HG03469 (cell line): ENCODE data around the gene GAB4.
"Not testable (repeated sequence)": the region's sequence is repeated elsewhere in the genome, so short reads cannot be mapped to it uniquely, and the experiment has no call there.

Experiments
- ATAC-seq: cut with Tn5 transposase; IDR thresholded peaks from one replicate; pipeline ENCODE4 v1.9.1; 2021; ENCODE audit warnings: mild to moderate bottlenecking, moderate library complexity, moderate number of reproducible peaks; ENCODE audit not compliant: unreplicated experiment

Gene GAB4, protein sequence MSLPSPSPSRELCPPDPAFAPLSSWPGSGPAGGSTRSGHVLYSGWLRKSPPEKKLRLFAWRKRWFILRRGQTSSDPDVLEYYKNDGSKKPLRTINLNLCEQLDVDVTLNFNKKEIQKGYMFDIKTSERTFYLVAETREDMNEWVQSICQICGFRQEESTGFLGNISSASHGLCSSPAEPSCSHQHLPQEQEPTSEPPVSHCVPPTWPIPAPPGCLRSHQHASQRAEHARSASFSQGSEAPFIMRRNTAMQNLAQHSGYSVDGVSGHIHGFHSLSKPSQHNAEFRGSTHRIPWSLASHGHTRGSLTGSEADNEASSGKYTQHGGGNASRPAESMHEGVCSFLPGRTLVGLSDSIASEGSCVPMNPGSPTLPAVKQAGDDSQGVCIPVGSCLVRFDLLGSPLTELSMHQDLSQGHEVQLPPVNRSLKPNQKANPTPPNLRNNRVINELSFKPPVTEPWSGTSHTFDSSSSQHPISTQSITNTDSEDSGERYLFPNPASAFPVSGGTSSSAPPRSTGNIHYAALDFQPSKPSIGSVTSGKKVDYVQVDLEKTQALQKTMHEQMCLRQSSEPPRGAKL

DNA sequence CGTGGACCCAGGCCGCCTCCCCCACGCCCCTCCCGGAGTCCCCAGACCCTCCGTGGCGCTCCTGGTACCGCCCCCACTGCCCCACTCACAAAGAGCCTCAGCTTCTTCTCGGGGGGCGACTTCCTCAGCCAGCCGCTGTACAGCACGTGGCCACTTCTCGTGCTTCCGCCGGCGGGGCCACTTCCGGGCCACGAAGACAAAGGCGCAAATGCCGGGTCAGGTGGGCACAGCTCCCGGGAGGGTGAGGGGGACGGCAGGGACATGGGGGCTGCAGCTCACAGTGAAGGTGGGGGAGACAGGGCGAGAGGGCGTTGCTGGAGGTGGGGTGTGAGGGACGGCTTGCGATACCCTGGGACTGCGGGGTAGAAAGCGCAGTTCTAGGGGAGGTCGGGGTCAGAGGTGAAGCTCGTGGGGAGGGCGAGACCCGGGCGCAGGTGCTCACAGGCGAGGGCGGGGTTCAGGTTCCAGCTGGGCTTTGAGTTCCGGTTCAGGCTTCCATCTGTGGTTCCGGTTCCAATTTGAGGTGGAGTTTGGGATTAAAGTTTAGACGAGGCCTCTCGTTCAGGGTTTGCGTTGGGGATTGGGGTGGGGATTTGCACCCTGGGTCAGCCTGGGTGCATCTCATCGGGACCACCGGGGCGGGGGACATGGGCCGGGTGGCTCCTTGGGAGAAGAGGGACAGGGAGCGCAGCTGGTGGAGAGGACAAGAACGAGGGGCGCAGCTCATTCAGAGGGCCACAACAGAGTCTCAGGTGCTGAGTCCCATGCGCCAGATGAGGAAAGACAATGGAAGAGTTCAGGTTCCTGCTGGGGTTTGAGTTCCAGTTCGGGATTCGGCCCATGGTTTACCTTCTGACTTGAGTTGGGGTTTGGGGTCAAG, at the start of gene GAB4:
TSS of gene GAB4 (minus strand) at position 371 of the 880 bp plus-strand sequence. CDS start at position 263, 108 bp downstream.
- no peak for ATAC-seq

DNA sequence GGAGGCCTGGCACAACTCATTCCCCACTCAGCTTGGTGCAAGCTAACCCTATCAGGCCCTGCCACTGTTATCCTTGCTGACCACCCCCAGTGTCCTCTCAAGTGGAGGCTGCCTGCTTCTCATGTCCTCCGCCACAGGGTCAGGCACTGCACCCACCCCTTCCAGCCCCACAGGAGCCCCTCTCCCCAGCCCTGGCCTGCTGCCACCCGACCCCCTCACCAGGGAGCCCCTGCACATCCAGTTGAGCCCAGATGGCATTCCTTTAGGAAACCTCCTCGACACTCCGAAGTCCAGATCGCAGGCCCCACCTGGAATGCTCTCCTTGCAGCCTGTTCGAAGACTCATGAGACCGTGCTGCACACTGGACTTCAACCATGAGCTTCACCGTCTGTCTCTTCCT, 48.8 kb upstream of the GAB4 start:
- ATAC-seq = no peak

DNA sequence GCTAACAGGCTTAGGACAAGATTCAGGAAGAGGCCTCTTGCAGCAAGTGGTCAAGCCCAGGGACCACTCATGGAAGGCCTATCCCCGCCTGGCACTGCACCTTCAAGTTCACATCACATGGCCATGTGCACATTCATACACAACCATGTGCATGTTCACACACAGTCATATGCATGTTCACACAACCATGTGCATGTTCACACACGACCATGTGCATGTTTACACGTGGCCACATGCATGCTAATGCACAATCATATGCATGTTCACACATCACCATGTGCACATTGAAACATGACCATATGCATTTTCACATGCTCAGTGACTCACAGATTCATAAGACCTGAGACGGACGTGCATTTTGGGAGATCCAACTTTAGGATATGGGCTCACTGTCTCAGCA, 48.0 kb upstream of the GAB4 start:
- ATAC-seq = no peak

DNA sequence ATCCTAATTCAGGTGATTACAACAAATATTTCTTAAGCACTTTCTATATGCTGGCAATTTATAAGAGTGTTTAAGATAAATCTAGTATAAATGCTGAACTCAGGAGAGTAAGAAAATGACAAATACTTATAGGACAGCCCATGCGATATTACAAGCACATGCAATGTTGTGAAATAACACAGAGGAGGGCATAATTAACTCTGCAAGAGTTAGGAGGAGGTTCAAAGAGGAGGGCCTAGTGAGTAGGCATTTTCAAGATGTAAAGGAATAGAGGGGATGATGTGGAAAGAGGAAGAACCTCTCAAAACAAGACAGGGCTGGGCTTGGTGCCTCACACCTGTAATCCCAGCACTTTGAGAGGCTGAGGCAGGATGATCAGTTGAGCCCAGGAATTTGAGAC, 39.6 kb upstream of the GAB4 start:
- ATAC-seq = no peak

DNA sequence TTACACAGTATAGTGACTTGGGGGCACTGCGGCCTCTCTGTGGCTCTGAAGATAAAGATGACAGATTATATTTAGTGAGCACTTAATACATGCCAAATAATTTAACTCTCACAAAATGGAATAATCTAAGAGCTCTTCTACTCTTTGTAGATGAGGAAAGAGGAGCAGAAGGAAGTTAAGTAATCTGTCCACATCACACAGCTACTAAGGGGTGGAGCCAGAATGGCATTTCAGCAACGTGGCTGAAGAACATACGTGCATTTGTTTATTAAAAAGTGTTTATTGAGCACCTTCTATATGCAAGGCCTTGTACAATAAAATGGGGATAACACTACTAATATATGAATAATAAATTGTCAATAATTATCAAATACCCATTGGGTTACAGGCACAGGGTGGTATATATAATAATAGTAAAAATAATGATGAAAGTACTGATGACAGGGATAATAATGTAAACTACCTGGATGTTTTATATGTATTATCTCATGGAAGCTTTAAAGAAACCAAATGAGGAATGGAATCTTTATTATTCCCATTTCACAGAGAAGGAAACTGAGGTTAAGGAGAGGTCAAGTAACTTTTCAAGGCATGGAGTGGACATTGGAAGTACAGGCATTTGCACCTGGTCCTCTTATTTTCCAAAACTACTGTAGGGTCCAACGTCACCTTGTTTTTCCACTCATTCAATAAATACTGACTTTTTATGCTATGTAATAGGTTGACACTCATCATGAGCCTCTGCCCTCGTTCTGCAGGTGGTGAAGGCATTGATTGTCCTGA, 38.7 kb upstream of the GAB4 start:
- no peak for ATAC-seq

DNA sequence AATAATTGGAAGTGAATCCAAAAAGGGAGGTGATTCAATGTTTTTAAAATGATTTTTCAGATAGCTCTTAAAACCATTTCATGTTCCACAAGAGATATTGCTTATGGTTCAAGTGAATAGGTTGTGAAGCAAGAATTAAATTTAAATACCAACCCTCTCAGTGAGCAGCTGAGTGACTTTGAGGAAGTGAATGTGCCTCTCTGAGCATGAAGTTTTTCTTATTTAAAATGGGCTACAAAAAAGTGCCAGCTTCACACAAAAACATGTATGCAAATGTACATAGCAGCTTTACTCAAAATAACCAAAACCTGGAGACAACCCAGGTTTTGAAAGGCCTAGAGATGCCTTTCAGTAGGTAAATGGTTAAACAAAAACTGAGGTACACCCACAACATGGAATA, 35.5 kb upstream of the GAB4 start:
- ATAC-seq = no peak

DNA sequence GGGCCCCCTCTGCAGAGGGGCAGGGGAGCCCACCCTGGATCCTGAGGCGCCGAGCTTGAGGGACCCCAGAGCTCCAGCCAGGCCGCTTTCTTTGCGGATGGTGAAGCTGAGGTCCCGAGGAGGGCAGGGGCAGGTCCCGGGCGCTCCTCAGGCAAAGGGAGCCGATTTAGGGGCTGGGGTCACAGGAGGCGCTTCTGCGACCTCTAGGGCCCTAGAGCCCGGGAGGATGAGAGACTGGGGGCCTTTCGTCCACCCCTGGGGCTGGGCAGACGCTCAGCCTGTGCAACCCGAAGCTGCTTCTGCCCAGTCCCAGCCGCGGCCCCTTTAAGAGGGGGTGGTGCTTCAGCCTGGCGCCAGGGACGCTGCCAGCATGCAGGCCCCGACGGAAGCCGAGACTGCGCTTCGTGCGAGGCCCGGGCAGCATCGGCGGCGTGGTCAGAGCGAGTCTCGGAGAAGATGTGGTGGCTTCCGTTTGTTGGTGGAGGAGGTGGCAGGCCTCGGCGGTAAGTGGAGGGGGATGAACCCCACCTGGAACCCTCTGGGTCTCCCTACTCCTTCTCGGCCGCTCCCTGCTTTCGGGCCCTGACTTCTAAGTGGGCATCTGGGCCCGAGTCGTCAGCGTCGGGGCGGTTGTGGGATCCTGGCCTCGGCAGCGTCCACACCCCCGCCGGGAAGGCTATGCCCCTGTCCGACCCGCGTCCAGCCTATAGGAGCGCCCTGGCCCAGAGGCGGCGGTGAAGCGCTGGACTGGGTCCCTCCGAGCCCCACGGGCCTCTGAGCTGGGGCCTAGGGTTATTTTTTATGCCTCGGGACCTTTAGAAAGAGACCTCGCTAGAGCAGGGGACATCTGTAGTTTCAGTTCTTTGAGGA, 29.1 kb upstream of the GAB4 start:
- not testable (repeated sequence) for ATAC-seq

DNA sequence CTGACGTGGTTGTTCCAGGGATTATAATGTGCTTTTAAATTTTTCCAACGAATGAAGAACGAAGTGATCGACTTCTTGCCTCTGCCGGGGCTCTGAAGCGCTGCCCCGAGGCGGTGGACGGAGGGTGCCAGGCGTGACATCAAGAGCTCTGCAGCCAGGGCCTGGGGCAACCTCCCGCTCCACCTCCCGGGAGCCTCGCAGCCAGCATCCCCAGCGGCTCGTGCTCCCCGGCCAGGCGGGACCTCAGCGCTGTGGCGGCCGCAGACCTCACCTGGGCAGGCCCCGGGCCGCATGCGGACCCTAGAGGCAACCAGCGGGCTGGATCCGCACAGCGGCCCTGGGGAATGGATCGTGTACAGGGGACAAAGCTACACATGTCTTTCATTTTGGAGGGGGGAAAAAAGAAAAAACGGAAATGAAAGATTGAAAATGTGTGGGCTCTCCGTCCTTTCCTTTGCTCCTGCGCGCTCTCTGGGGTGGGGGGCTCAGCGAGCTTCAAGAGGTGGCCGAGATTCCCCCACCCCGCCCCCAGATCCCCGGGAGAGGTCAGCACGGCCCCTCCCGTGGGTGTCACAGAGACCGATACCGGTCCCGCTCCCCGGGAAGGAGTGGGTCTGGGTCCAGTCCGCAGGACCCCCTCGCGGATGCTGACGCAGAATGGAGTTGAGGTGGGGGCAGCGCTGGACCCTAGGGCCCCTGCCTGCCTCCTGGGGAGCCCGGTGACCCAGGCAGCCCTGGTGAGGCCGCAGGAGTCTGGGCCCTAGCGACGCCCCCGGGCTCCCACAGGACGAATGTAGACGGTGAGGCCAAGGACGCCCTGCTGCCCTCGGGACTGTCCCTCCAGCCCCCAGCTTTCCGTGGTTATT, 28.2 kb upstream of the GAB4 start:
- not testable (repeated sequence) for ATAC-seq

DNA sequence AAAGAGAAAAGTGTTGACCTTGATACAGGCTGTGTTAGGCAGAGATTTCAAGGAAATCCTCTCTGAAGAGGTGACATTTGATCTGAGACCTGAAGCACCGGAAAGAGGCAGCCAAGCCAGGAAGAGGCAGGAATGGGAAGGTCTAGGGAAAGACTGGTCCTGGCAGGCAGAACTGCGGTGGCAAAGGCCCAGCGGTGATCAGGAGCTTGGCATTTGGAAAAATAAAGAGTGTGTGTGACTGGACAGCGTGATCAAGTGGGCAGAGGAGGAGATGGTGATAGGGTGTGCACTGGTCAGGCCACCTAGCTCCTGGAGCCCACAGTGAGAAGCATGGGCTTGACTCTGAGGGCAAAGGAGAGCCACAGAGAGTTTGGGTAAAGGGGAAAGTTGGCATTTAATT, 27.2 kb upstream of the GAB4 start:
- ATAC-seq = no peak

DNA sequence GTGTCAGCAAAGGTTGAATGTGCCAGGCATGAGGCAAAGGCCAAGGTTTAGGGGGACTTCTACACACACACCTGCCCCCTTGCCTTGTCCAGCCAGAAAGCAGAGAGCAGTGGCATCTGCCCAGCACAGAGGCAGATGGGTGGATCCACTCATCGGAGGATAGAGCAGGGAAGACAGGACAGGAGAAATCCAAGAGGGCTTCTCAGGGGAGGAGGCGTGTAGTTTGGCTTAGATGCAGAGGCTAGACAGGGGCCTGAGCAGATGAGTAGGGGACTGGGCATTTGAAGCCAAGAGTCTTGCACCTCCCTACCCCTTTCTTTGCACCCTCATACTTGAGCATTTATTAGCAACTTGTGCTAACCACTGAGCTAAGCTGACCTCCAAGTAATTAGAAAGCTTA, 26.5 kb upstream of the GAB4 start:
- ATAC-seq = not testable (repeated sequence)

DNA sequence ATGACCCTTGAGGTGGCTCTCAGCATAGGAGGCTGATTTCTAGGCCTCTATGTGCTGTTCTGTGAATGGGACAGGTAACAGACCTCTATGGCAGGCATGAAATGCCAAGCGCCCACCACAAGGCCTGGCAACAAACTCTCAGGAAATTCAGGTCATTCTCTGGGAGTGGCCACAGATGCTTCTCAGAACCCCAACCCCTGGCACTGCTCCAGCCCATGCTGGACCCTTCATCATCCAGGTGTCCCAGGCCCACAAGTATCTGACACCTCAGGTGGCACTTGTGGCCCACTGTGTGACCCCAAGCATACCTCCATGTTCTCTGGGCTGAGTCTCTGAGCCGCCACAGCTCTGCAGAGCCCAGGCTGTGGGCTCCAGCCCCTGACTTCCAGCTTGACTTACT, 24.3 kb upstream of the GAB4 start:
- not testable (repeated sequence) for ATAC-seq

DNA sequence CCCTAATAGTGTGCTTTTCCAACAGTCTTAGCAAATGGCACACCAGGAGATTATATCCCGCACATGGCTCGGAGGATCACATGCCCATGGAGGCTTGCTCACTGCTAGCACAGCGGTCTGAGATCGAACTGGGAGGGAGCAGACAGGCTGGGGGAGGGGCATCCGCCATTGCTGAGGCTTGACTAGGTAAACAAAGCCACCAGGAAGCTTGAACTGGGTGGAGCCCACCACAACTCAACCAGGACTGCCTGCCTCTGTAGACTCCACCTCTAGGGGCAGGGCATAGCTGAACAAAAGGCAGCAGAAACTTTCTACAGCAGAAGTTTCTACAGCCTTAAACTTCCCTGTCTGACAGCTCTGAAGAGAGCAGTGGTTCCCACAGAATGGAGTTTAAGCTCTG, 16.4 kb upstream of the GAB4 start:
- ATAC-seq = not testable (repeated sequence)

DNA sequence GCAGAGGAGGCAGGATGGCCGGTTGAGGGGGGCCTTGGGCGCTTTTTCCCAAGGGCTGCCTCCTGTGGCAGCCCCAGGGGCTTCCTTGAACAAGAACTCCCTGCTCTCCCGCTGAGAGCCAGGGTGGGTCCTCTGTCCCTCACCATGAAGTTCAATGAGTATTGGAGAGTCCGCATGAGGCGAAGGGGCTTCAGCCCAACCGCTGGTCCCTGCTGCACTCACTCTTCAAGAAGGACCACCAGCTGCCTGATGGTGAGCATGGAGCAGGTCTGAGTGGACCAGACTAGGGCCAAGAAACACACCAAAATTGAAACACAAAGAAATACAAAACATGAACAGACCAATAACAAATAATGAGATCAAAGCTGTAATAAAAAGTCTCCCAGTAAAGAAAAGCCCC, 7.5 kb upstream of the GAB4 start:
- not testable (repeated sequence) for ATAC-seq

DNA sequence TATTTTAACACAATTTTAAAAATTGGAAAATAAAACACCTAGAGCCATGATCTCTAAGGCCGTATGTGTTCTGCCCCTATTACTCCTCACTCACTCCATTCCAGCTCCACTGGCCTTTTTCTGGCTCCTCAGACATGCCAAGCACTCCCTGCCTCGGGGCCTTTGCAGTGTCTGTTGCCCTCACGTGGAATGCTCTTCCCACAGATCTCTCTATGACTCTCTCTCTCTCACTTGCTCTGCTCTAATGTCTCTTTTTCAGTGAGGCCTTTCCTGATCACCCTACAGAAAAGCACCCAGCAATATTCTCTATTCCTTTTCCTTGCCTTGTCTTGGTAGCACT, 6.0 kb upstream of the GAB4 start:
- not testable (repeated sequence) for ATAC-seq

DNA sequence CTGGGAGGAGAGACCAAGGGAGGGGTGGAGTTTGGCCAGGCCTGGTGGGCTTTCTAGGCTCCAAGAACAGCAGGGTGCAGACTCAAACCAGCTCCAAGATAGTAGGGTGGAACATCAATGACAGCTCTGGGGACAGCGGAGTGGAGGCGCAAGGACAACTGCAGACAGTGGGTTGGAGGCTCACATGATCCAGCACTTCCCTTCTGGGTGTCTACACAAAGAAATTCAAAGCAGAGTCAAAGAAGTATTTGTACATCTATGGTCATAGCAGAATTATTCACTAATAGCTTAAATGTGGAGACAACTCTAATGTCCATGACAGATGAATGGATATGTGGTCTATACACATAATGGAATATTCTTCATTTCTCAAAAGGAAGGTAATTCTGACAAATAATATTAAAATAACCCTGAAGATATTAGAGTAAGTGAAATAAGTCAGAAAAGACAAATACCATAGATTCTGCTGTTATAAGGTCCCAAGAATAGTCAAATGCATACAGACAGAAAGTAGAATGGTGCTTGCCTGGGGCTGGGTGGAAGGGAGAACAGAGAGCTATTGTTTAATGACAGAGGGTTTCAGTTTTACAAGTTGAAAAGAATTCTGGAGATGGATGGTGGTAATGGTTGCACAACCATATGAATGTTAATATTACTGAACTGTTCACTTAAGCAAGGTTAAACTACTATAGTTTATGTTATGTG, 5.5 kb upstream of the GAB4 start:
- no peak for ATAC-seq

DNA sequence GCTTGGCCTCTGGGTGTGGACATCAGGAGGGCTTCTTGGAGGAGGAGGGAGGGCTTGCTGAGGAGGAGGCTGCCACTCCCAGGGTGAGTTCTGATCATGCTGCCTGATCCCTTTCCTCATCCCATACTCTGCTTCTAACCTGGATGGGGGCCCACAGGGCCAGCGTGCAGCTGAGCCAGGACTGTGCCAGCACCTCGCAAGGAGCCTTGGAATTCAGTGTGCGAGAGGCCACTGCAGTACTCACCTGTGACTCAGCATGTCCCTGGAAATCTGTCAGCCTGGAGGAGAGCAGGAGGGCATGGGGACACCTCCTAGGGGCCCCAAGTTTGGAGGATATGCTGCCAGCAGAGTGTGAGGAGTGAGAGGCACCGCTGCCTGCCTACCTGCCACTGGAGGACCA, 4.2 kb upstream of the GAB4 start:
- no peak for ATAC-seq

DNA sequence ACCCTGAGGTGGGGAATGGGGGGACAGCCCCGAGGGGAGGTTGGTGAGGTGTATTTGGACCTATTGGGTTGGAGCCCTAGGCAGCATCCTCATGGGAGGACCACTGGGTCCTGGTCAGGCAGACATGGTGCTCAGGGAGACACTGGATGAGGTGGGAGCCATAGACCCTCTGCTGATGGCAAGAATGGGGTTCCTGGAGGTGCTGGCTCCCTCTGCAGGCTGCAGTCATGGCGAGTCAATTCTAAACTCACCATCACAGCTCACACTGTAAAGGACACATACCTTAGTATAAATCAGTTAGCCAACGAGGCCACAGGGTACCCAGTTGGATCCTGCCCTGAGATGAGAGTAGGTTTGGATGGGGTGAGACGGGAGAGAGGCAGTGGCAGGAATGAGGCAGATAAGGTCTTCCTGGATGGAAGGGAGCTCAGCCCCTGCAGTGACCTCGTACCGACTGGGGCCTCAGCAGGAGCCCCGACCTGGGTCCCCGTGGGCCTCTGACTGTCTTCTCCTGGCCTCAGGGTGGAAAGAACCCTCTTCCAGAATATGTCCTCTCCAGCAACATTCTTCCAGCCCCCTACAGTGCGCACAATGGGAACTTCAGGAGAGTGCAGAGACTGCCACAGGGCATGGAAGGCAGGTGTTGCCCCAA, 1.7 kb upstream of the GAB4 start:
- no peak for ATAC-seq

DNA sequence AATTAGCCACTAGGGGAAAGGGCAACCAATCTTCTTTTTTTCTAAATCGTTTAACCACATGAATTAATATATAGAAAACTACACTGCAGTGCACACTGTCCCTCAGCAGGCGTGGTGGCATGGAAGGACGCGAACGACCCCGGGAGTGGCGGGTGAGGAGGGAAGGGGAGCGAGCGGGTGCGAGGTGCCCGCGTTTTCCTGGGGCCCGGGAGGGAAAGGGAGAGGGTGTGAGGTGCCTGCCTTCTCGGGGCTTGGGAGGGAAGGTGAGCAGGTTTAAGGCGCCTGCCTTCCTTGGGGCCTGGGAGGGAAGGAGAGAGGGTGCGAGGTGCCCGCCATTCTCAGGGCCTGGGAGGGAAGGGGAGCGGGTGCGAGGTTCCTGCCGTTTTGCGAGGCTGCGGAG, 765 bp downstream of the GAB4 start:
- no peak for ATAC-seq
